Measurements from ENCODE around the gene GLDN.

Gene GLDN

GRCh38 chr15:51341366-51342226 lies at the start of gene GLDN:
Gene GLDN (plus strand): TSS chr15:51341655. CDS start chr15:51341685, 30 bp downstream.
- no peak for DNase-seq (ENCODE audit: low spot score)

DNA sequence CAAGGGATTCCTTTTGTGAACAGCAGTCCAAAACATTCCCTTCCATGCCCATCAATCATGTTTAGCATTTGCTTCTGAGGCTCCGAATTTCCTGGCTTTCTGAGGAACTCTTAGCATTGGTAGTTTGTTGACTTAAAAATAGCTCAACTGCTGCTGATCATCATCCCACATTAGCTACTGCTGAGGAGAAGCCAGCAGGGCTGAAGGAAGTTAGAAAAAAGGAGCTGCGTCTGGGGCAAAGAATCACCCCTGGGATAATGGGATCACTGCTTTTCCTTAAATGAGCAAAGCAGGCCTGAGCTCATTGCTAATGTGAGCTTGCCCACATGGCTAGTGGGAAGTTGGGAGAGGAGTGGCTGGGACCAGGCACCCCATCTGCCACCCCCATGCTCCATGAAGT lies 42.8 kb upstream of the GLDN start:
- no peak for DNase-seq (ENCODE audit: low spot score)

GRCh38 chr15:51299187-51300015 lies 42.1 kb upstream of the GLDN start:
- DNase-seq (ENCODE audit: low spot score), result no peak

DNA sequence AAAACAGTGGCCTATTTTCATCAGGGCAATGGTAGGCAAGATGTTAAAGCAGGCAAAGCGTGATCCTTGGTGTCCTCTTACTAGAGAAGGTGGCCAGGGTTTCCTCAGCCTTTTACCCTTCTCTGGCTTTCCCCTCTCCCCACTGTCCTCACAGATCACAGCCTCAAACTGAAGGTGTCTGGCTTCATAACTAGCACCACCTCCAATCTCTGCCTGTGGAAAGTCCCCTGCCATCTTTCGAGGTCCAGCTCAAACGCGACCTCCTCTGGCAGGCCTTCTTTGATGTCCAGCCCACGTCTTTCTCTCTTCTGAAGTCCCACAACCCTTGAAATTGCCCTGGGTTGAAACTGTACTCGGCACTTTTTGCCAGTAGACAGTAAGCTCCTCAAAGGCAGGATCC lies 39.0 kb upstream of the GLDN start:
- DNase-seq (ENCODE audit: low spot score), result no peak

DNA sequence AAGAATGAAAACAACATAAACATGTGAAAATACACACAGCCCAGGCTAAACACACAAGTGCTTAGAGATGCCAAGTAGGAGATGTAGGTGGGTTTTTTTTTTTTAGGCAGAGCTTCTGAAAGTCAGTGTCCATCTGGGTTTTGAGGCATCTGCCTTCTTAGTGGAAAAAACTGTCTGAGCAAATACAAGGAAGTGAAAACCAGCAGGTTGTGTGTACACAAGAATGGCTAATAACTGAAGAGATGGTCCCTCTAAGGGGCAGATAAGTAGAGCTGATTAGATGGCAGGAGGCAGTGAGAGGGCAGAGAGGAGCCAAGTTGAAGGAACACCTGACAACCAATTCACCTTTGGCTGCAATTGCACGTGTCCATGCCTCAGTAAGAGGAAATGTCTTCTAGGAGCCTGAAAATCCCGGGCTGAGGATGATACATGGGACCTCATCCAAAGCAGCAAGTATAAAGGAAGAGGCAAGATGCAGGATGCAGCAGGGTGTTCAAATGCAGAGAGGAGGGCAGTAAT lies 37.9 kb upstream of the GLDN start:
- DNase-seq (ENCODE audit: low spot score), result no peak

DNA sequence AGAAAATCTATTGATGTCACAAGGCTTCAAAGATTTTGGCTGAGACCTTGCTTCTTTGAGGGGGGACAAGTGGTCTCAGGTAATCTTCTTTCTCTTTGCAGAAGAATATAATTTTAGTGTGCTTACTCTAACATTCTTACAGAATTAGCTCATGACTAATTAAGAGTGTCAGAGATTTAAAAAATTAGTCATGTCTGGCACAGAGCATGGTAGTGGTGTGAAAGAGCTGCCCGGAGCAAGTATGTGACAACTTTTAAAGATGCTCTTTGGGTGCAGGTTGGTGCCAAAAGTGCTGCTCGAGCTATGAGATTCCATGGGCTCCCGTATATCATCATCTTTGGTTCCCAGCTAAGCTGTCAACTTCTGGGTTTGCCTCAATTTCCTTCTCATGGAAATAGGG lies 34.1 kb upstream of the GLDN start:
- DNase-seq (ENCODE audit: low spot score), result peak; percentile 11

DNA sequence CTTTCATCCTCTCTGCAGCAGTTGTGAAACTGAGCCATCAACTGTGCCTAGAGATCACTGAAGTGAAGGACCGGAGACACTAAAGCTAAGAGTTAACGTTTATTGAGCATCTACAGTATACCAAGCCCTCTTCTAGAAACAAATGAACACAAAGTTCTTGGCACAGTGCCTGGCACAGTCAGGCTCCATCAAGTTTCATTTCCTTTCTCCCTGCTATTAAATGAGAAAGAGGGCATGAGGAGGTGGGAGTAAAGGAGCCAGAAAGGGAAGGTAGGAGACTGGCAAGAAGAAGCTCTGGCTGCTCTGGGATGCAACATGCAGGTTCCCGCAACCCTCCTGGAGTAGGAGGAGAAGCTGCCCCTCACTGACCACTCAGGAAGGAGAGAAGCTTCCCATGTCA lies 33.6 kb upstream of the GLDN start:
- no peak for DNase-seq (ENCODE audit: low spot score)

DNA sequence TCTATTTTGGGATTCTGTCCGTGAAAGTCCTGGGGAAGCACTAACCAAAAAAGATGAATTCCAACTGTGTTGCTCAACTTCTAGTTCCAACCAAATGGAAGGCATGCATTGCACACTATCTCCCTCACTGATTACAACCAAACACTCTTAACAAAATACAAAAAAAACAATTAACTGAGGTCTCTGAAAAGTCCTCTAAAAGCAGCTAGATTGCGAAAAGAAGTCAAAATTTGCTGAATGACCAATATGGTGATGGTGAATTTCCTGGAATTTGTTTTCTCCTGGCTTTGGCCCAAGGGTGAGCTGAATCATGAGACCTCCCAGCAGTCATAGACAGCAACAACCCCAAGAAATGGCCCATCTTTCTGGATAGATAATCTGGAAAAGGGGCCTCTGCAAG lies 31.4 kb upstream of the GLDN start:
- no peak for DNase-seq (ENCODE audit: low spot score)

DNA sequence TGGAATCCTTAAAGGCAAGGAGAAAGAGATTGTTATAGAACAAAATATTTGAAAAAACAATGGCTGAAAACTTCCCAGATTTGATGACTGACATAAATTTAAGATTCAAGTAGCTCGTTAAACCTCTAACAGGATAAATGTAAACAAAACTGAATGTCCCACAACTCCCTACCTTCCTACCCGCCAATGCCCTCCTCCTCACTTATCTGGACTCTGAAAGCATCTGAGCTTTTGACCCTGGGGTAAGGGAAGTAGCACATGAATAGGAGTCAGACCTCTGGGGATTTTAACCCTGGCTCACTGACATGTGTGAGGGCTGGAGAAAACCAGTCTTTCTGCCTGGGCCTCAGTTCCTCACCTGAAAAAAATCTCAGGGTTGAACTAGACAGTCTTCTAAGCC lies 29.9 kb upstream of the GLDN start:
- DNase-seq (ENCODE audit: low spot score), result no peak

DNA sequence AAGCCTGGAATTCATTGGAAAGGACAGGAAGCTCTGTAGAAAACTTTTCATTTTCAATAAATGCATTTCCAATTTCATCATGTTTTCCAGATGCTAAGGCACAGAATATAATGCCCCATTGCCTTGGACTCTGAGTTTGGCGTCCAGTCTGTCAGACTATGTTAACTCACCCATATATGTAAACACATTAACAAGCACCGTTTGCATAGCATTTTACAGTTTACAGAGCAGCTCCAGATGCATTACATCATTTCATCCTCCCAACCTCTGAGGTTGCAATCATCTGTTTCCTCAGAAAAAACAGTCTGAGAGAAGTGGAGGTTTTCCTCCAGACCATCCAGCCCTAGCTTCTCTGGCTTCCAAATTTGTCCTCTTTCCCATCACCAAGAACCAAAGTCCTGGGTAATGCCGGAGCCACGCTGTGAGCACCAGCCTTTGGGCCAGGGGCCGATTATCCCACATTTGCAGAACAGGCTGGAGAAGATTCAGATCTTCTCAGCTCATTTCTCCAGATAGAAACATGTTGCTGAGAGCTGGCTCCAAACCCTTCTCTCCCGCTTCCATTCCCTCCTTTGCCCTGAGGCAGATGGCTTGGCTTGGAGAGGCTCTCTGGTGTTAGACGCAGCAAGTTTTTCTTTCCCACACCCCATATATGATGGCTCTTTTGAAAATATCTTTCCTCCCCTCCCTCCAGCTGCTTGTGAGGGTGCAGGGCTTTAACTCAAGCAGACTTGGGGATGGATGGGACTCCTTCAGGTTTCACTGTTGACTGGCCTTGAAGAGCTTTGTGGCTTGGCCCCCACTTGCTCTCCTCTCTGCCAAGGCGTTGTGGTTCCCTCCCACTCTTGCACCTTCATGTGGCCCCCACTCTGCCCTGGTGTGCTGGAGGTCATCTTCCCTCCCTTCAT lies 29.0 kb upstream of the GLDN start:
- no peak for DNase-seq (ENCODE audit: low spot score)

GRCh38 chr15:51313074-51313393 lies 28.4 kb upstream of the GLDN start:
- DNase-seq (ENCODE audit: low spot score), result no peak

DNA sequence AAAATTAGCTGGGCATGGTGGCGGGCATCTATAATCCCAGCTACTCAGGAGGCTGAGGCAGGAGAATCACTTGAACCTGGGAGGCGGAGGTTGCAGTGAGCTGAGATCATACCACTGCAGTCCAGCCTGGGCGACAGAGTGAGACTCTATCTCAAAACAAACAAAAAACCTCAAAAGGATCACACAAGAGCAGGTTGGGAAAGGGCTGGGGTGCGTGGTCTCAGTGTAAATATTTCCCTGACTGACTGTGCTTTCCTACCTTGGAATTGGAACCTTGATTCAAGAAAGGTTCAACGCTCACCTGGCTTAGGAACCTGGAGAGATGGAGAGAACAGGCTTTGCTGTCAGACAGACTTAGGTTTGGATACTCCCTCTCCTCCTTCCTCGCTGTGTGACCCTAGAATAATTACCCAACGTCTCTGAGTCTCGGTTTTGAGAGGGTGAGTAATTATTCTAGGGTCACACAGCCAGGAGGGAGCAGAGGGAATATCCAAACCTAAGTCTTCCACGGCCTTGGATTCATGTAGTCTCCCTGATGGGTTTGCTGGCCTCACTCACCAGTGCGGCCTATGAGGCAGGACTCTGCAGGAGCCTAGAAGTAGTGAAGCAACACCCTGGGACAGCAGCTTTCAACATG lies 27.7 kb upstream of the GLDN start:
- DNase-seq (ENCODE audit: low spot score), result no peak

DNA sequence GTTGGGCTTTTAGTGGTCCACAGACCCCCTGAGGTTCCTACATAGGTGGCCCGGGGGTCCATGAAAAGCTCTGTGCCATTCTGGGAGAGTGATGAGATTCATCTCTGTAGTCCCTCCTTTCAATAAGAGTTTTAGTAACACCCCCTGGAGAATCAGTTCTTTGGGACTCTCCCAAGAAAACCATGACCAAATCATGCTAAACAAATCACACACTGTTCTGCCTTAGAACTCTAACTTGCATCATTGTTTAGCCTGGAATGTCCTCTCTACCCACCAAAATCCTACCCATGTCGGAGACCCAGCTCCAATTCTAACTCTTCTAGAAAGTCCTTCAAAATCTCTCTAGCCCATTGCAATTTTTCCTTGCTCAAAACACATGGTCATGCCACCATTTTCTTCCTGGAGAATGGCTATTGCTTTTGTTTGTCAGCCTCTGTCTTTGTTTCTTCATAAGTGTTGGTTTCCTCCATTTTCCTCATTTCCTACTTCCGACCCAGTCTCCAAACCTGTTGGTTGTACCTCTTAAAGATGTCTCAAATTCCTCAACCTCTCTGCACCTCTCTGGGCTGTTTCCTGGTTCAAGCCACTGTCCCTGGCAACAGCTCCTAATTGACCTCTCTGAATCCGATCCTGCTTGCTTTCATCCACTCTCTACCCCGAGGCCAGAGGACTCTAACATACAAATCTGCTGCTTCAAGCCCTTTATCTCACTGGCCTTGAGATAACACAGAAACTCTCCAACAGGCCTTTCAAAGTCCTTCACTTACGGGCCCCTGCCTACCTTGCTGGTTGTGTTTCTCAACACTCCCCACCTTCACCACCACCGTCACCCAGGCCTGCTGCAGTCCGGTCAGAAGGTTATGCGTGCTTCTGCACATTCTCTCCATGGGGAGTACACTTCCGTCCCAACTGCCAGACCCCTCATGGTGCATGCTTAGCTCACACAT lies 26.8 kb upstream of the GLDN start:
- DNase-seq (ENCODE audit: low spot score), result no peak

DNA sequence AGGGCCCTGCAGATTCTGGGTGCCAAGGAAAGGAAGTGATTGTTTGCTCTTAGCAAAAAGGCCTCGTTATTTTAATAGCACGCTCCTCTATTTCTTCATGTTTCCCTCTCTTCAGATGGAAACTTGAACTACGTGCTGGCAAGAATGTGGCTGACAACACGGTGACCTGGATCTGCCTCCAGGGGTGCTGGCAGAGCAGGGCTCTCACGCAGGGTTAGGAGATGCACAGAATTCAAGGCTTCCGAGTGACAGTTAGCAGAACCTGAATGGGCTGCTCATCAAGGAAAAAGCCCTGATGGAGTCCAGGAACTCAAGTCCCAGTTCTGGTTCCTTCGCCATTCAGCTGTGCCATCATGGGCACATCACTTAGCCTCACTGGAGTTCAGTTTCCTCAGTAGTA lies 25.7 kb upstream of the GLDN start:
- DNase-seq (ENCODE audit: low spot score), result no peak

GRCh38 chr15:51316636-51317035 lies 24.8 kb upstream of the GLDN start:
- no peak for DNase-seq (ENCODE audit: low spot score)

DNA sequence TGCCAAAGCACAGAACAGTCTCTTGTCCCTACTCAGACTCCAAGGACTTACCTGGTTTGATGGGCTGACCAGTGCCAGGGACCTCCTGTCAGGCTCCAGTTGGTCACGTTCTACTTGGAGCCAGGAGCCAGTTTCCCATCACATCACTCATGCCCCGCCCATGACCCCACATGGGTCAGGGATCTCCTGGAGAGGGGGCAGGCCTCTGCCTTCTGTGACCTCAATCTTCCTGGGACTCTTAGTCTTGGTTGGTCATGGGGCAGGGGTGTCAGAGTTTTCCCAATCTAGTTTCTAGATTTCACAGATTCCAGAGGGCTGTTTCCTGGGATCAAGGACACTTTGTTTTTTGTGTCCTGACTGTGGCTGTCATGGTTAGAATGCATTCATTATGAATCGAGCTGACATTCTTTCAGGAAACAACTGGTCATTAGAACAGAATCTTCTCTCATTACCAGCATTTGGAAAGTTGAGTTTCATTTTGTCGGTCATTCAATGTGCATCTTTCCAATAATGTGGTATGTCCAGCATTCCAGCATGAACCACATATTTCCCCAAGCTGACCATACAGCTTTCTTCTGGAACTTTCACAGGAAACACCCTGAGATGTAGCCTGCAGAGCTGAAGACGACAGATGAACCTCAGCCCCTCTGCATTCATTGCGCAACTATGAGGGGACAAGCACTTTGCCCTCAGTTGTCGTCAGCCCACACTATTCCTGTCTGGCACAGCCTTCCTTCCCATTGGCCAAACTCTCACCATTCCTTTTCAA lies 22.9 kb upstream of the GLDN start:
- no peak for DNase-seq (ENCODE audit: low spot score)

GRCh38 chr15:51319539-51319938 lies 21.9 kb upstream of the GLDN start:
- no peak for DNase-seq (ENCODE audit: low spot score)

DNA sequence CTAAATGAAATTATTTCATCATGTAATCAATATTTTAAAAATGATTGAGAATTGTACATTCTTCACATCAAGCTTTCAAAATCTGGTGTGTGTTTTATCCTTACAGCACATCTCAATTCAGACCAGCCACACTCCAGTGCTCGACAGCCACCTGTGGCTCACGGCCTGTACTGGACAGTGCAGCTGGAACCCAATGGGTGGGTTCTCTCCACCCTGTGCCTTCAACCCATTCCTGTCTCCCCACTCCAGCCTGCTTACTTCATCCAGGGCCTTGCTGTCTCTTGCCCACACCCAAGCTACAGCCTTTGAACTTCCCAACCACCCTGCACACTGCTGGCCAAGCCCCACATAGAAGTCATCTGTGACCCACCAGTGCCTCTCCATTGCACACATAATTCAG lies 20.6 kb upstream of the GLDN start:
- DNase-seq (ENCODE audit: low spot score), result no peak

- DNase-seq (ENCODE audit: low spot score), result no peak
Observed at GRCh38 chr15:51321316-51321715, 20.1 kb upstream of the GLDN start.
